Gastrocnemius medialis (tissue), 4 donors: ENCODE results near the gene UTRN. TPM values are rescaled to one million over a fixed set of nuclear protein-coding genes. Genes with fewer than 3 reads are reported as not detected.
A peak's percentile ranks its signal among the peaks of the same experiment; 100 is the strongest.

ENCODE experiments used
- ATAC-seq, 2 donors: fragments of 150-250 bp; one replicate each; pipeline ENCODE4 v1.9.1; 2016
- DNase-seq, 2 donors: peaks; one replicate each; pipeline ENCODE4 v3.0.0-alpha.2; 2019
- H3K27ac ChIP-seq, 4 donors: fragments of 200-600 bp; sonication (generic); 1 replicate in 1 of 4; 2 replicates in 3 of 4; pipeline ENCODE4 v1.5.1; 2016 to 2018; ENCODE audit warnings: mild to moderate bottlenecking in 2 of 4, moderate library complexity in 1 of 4
- H3K27me3 ChIP-seq, 3 donors: fragments of 200-600 bp; sonication (generic) in 2 of 3; 1 replicate in 1 of 3; 2 replicates in 2 of 3; pipeline versions ENCODE4 v1.5.1 to v1.6.0; 2016 to 2019; ENCODE audit warnings: mild to moderate bottlenecking in 1 of 3, moderate library complexity in 1 of 3
- H3K36me3 ChIP-seq, 2 donors: fragments of 200-600 bp; sonication (generic) in 1 of 2; one replicate each; pipeline ENCODE4 v1.5.1; 2017 to 2018
- H3K4me1 ChIP-seq, 2 donors: fragments of 200-600 bp; sonication (generic) in 1 of 2; one replicate each; pipeline ENCODE4 v1.5.1; 2016 to 2017; ENCODE audit warnings: mild to moderate bottlenecking in 2 of 2
- H3K4me3 ChIP-seq, 4 donors: fragments of 200-600 bp; sonication (generic) in 3 of 4; 1 replicate in 1 of 4; 2 replicates in 3 of 4; pipeline ENCODE4 v1.5.1; 2016 to 2019; ENCODE audit warnings: mild to moderate bottlenecking in 2 of 4
- H3K9me3 ChIP-seq, 3 donors: fragments of 200-600 bp; sonication (generic) in 2 of 3; 1 replicate in 1 of 3; 2 replicates in 2 of 3; pipeline ENCODE4 v1.5.1; 2016 to 2019
- CTCF ChIP-seq, 5 experiments: fragments of 450-650 bp in 3 of 5; fragments of 200-600 bp in 2 of 5; sonication (generic) in 2 of 5; IDR thresholded peaks in 4 of 5; conservative IDR thresholded peaks in 1 of 5; 1 replicate in 4 of 5; 2 replicates in 1 of 5; pipeline ENCODE4 v1.5.1; 2016 to 2019; ENCODE audit warnings: antibody characterized with exemption in 5 of 5, mild to moderate bottlenecking in 3 of 5, moderate library complexity in 3 of 5
- POLR2A ChIP-seq, 2 donors: fragments of 450-650 bp; IDR thresholded peaks; one replicate each; pipeline ENCODE4 v1.6.1; 2017; ENCODE audit warnings: antibody characterized with exemption in 2 of 2, mild to moderate bottlenecking in 2 of 2, moderate library complexity in 2 of 2
- in situ Hi-C, 4 donors: fragments of 200-750 bp; cut with MboI; loops; one replicate each; pipeline versions ENCODE4 v1.15.0 to v1.8.0; 2017; ENCODE audit warnings: low sequenced_read_pairs in 4 of 4
- intact Hi-C: fragments of 100-400 bp; cut with DNase I; formaldehyde crosslinking; loops from one replicate; pipeline ENCODE4 v1.15.1; 2023; ENCODE audit warnings: low total_unique reads
- total RNA-seq, 4 donors: library from RNA; depleted of rRNA; stranded (reverse); fragments of >200 nt; gene quantifications; one replicate each; pipeline versions ENCODE4 v1.1.0 to v1.2.3, GENCODE V29; 2016

The UTRN gene
- total RNA-seq, 4 donors from 2014 or later = 24.1 to 66.3 (median 40.1) TPM

DNA sequence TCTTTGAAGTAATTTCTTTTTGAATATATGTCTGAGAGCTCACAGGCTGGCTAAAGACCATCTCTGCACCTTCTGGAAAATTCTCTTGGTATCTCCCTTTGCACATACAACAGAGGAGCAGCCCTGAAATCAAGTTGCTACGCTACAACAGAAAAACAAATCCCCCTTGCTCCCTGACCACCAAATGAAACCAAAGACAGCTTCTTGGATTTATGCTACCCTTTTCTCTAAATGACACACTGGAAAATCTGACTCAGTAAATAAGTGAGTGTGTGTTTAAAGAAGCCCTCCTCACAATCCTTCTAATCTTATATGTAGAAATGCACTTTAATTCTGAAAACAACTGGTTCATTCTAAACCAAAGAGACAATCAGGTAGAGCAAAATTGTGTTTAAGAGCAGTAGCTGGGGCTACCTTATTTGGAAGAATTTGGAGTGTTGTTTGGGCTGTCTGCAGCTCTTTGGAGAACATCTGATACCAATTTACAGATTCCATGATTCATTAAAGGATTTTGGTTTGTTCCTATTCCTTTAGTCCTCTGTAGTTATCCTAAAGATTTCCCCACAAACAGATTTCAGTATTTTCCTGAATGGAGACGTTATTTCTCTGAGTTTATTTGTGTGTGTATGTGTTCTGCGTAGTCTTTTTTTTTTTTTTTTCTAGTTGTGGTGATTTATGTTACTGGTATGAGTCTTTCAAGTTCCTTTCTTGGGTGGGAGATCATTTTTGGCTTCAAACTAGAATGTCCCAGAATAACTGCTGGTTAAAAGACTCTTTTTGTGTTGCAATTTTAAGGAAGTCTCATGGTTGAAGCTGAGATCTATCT lies 36.4 kb upstream of the UTRN start:
- no peak for DNase-seq
- Histone ChIP-seq H3K9me3 (peaks cover 0 to 3% (median 0%) of the 10 kb centered on the region in 3 donors), H3K36me3 (no peaks in the 10 kb centered on the region), H3K4me3 (no peak overlapping the region), H3K27ac (peak overlapping the region in 1 of 4 donors; percentile 16), H3K27me3 (no peaks in the 10 kb centered on the region), H3K4me1 (no peaks in the 10 kb centered on the region)
- TF ChIP-seq CTCF (IDR thresholded peaks at IDR 0.05 in 4 of 5, conservative IDR thresholded peaks at IDR 0.05 in 1 of 5) = no peak
- TF ChIP-seq POLR2A (IDR thresholded peaks at IDR 0.05) = no peak
- in situ Hi-C loops = no loop called here
- peak in 1 of 2 donors; percentile 26 for ATAC-seq
- intact Hi-C loops = no loop called here

DNA sequence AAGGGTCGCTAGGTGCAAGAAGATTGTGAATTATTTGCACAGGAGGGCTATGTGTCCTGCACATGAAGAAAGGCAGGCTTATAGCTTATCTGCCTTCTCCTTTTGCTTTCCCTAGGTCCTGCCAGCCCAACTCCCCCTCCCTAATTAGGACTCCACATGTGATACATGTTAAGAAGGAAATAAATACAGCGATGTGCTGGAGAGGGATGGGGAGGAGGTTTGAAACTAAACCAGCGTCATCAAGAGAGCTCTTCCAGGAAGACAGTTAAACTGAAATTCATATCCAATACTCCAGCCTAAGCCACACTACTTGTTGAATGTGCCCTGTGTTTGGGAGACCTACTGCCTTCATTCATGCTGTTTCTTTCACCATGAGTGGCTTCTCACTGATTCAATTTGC lies 34.9 kb upstream of the UTRN start:
- Histone ChIP-seq H3K36me3 (no peaks in the 10 kb centered on the region), H3K27ac (no peak overlapping the region), H3K4me1 (no peaks in the 10 kb centered on the region), H3K27me3 (no peaks in the 10 kb centered on the region), H3K9me3 (peaks cover 0 to 3% (median 0%) of the 10 kb centered on the region in 3 donors), H3K4me3 (no peak overlapping the region)
- TF ChIP-seq CTCF (IDR thresholded peaks at IDR 0.05 in 4 of 5, conservative IDR thresholded peaks at IDR 0.05 in 1 of 5) (no peak), POLR2A (IDR thresholded peaks at IDR 0.05) (no peak)
- intact Hi-C loops (no loop called here), in situ Hi-C loops (no loop called here)
- no peak for DNase-seq
- no peak for ATAC-seq

GRCh38 chr6:144252259-144252658 lies 32.9 kb upstream of the UTRN start:
- ATAC-seq (peak; percentile 45 to 61), DNase-seq (no peak)
- in situ Hi-C loops (no loop called here), intact Hi-C loops (no loop called here)
- H3K4me3 ChIP-seq = no peak overlapping the region
- H3K4me1 ChIP-seq = no peaks in the 10 kb centered on the region
- TF ChIP-seq POLR2A (IDR thresholded peaks at IDR 0.05) = no peak
- no peak for TF ChIP-seq CTCF (IDR thresholded peaks at IDR 0.05 in 4 of 5, conservative IDR thresholded peaks at IDR 0.05 in 1 of 5)
- H3K27me3 ChIP-seq = no peaks in the 10 kb centered on the region
- H3K36me3 ChIP-seq = no peaks in the 10 kb centered on the region
- no peaks in the 10 kb centered on the region for H3K9me3 ChIP-seq
- no peak overlapping the region for H3K27ac ChIP-seq

- DNase-seq = no peak
- H3K36me3 ChIP-seq = no peaks in the 10 kb centered on the region
- ATAC-seq = no peak
- H3K4me1 ChIP-seq = peaks cover 3 to 7% of the 10 kb centered on the region in 2 donors
- no peaks in the 10 kb centered on the region for H3K27me3 ChIP-seq
- intact Hi-C loops (no loop called here), in situ Hi-C loops (no loop called here)
- TF ChIP-seq CTCF (IDR thresholded peaks at IDR 0.05 in 4 of 5, conservative IDR thresholded peaks at IDR 0.05 in 1 of 5) (no peak), POLR2A (IDR thresholded peaks at IDR 0.05) (no peak)
- H3K9me3 ChIP-seq = no peaks in the 10 kb centered on the region
- no peak overlapping the region for H3K4me3 ChIP-seq
- H3K27ac ChIP-seq = no peak overlapping the region
Observed at GRCh38 chr6:144259986-144260385, 25.1 kb upstream of the UTRN start.
